Measurements from ENCODE around the gene PSMB10.

- TF ChIP-seq NFRKB (IDR thresholded peaks at IDR 0.05) (no peak), TARDBP (IDR thresholded peaks at IDR 0.05) (no peak), SUZ12 (IDR thresholded peaks at IDR 0.05) (no peak)
- TF ChIP-seq, protein P1, sequence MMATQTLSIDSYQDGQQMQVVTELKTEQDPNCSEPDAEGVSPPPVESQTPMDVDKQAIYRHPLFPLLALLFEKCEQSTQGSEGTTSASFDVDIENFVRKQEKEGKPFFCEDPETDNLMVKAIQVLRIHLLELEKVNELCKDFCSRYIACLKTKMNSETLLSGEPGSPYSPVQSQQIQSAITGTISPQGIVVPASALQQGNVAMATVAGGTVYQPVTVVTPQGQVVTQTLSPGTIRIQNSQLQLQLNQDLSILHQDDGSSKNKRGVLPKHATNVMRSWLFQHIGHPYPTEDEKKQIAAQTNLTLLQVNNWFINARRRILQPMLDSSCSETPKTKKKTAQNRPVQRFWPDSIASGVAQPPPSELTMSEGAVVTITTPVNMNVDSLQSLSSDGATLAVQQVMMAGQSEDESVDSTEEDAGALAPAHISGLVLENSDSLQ (IDR thresholded peaks at IDR 0.05) = no peak
Measured at GRCh38 chr16:67917852-67918236, 18.8 kb downstream of the PSMB10 start.
